Progenitor cell of endocrine pancreas (in vitro differentiated cells): ENCODE measurements around the gene GPR162. TPM values are rescaled to one million over a fixed set of nuclear protein-coding genes. Genes with fewer than 3 reads are reported as not detected.

ENCODE experiments used
- DNase-seq: peaks from one replicate; pipeline ENCODE4 v3.0.0; 2021; ENCODE audit warnings: low spot score; ENCODE audit not compliant: unreplicated experiment
- H3K27ac Mint-ChIP-seq: 2 replicates; pipeline ENCODE4 v1.8.0; 2021; ENCODE audit warnings: mild to moderate bottlenecking, moderate library complexity, mixed read lengths
- H3K27me3 Mint-ChIP-seq: 2 replicates; pipeline ENCODE4 v1.8.0; 2021; ENCODE audit warnings: mixed read lengths
- H3K36me3 Mint-ChIP-seq: 2 replicates; pipeline ENCODE4 v1.8.0; 2022; ENCODE audit warnings: mixed read lengths; ENCODE audit not compliant: insufficient read depth
- H3K4me1 Mint-ChIP-seq: 2 replicates; pipeline ENCODE4 v1.8.0; 2021; ENCODE audit warnings: low read depth, mixed read lengths
- H3K4me3 Mint-ChIP-seq: 2 replicates; pipeline ENCODE4 v1.8.0; 2021; ENCODE audit warnings: low read depth, mild to moderate bottlenecking, moderate library complexity, mixed read lengths
- H3K9me3 Mint-ChIP-seq: 2 replicates; pipeline ENCODE4 v1.8.0; 2021; ENCODE audit warnings: low read depth, mixed read lengths
- total RNA-seq: library from RNA; stranded (reverse); gene quantifications from 2 replicates; pipeline ENCODE4 v1.2.1, GENCODE V29; 2021
- TF ChIP-seq, protein P1 (sequence below): fragments of 200-600 bp; sonication (generic); IDR thresholded peaks from one replicate; pipeline ENCODE4 v1.5.0; 2021; ENCODE audit warnings: antibody characterized with exemption, mild to moderate bottlenecking; ENCODE audit not compliant: unreplicated experiment

Gene GPR162
- total RNA-seq, 1 donor from 2014 or later, result 5.5 TPM

DNA sequence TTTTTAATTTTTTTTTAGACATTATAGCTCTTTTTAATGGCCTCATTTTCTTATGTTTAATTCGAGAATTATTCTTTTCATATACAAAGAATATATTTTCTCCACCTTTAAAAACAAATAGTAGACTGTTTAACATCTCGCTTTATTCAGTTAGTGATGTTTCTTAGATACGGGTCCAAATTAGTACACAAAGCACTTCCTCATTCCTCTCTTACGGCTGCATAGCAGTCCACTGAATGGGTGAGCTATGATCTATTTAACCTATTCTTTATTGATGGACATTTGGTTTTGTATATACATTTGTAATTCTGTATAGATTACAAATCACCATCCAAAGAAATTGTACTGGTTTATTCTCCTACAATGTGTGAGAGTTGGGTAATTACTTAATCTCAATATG is 8.3 kb upstream of the GPR162 start:
- H3K27me3 Mint-ChIP-seq, result peaks cover 48% of the 10 kb centered on the region
- TF ChIP-seq, protein P1, sequence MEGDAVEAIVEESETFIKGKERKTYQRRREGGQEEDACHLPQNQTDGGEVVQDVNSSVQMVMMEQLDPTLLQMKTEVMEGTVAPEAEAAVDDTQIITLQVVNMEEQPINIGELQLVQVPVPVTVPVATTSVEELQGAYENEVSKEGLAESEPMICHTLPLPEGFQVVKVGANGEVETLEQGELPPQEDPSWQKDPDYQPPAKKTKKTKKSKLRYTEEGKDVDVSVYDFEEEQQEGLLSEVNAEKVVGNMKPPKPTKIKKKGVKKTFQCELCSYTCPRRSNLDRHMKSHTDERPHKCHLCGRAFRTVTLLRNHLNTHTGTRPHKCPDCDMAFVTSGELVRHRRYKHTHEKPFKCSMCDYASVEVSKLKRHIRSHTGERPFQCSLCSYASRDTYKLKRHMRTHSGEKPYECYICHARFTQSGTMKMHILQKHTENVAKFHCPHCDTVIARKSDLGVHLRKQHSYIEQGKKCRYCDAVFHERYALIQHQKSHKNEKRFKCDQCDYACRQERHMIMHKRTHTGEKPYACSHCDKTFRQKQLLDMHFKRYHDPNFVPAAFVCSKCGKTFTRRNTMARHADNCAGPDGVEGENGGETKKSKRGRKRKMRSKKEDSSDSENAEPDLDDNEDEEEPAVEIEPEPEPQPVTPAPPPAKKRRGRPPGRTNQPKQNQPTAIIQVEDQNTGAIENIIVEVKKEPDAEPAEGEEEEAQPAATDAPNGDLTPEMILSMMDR, result no peak
- no peaks in the 10 kb centered on the region for H3K9me3 Mint-ChIP-seq
- no peak for DNase-seq
- no peak overlapping the region for H3K4me3 Mint-ChIP-seq
- no peak overlapping the region for H3K27ac Mint-ChIP-seq
- H3K4me1 Mint-ChIP-seq, result peaks cover 8% of the 10 kb centered on the region
- H3K36me3 Mint-ChIP-seq, result no peaks in the 10 kb centered on the region

DNA sequence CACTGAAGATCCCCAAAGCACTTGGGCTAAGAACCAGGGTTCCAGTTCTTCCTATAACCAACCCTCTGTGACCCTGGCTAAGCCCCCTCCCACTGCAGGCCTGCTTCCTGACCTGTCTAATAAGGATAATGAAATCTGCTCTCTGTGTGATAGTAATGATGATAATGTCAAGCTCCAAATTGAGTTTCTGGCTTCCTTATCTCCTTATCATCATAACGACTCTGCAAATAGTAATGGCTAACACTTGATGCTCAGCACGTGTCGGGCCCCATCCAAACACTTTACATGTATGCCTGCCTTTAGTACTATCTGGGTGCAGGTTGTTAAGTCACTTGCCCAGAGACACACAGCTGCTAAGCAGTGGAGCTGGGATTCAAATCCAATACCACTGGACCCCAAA is 5.0 kb upstream of the GPR162 start:
- Mint-ChIP-seq H3K9me3 (no peaks in the 10 kb centered on the region), H3K4me1 (peaks cover 21% of the 10 kb centered on the region)

DNA sequence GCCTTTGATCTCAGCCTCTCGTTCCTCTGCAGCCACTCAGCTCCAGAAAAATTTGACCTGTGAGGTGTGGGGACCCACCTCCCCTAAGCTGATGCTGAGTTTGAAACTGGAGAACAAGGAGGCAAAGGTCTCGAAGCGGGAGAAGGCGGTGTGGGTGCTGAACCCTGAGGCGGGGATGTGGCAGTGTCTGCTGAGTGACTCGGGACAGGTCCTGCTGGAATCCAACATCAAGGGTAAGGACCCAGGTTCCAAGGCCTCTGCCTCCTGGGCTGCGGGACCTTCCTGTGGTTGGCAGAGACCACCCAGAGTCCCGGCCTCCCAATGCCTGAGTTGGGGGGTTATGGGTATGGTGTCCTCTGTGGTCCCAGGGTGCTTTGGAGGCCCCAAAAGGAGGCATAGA is 4.5 kb upstream of the GPR162 start:
- Mint-ChIP-seq H3K27ac (no peak overlapping the region), H3K9me3 (no peaks in the 10 kb centered on the region), H3K4me3 (no peak overlapping the region), H3K4me1 (peaks cover 24% of the 10 kb centered on the region), H3K27me3 (peaks cover 50% of the 10 kb centered on the region), H3K36me3 (no peaks in the 10 kb centered on the region)
- no peak for DNase-seq
- TF ChIP-seq, protein P1, result no peak

More for the DNA sequence above, 5.0 kb upstream of the GPR162 start:
- Mint-ChIP-seq H3K27ac (no peak overlapping the region), H3K36me3 (no peaks in the 10 kb centered on the region), H3K27me3 (peaks cover 47% of the 10 kb centered on the region), H3K4me3 (no peak overlapping the region)
- DNase-seq, result no peak
- TF ChIP-seq, protein P1, result no peak

DNA sequence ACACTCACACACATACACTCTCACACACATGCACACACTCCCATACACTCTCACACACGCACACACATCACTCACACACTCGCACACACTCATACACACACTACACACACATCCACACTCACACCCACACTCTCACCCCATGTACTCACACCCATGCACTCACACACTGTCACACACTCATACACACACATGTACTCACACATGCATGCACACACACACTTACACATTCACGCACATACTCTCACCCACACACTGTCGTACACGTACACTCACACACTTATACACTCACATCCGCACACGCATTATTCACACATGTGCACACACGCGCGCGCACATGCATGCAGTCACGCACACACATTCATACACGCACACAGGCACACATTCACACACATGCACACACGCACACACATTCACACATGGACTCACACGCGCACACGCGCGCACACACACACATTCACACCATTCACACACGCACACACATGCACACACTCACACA is 3.9 kb upstream of the GPR162 start:
- no peak for DNase-seq
- no peak overlapping the region for H3K4me3 Mint-ChIP-seq
- no peak overlapping the region for H3K27ac Mint-ChIP-seq
- TF ChIP-seq, protein P1, result no peak
- peaks cover 24% of the 10 kb centered on the region for H3K4me1 Mint-ChIP-seq
- H3K27me3 Mint-ChIP-seq, result peaks cover 56% of the 10 kb centered on the region
- H3K9me3 Mint-ChIP-seq, result no peaks in the 10 kb centered on the region
- H3K36me3 Mint-ChIP-seq, result no peaks in the 10 kb centered on the region

DNA sequence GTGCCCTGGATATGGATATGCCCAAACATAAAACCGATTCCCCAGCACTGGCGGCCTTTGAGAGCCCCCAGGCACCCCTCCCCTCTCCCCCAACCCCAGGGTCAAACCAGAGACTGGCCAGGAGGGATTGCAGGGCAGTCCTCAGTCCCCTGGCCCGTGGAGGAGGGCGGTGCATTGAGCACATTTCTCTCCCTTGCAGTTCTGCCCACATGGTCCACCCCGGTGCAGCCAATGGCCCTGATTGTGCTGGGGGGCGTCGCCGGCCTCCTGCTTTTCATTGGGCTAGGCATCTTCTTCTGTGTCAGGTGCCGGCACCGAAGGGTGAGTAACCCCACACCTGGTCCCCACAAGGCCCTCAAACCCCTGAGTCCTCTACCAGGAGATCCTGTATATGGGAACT is 3.4 kb upstream of the GPR162 start:
- peak overlapping the region; percentile 17 for H3K4me3 Mint-ChIP-seq

More for the DNA sequence above, 3.4 kb upstream of the GPR162 start:
- no peak for DNase-seq
- H3K36me3 Mint-ChIP-seq, result no peaks in the 10 kb centered on the region
- H3K27ac Mint-ChIP-seq, result no peak overlapping the region
- H3K4me1 Mint-ChIP-seq, result peaks cover 24% of the 10 kb centered on the region
- no peaks in the 10 kb centered on the region for H3K9me3 Mint-ChIP-seq
- H3K27me3 Mint-ChIP-seq, result peaks cover 61% of the 10 kb centered on the region
- TF ChIP-seq, protein P1, result no peak
